Omental fat pad (tissue), 4 donors: ENCODE measurements around the gene COL1A1. TPM values are rescaled to one million over a fixed set of nuclear protein-coding genes. Genes with fewer than 3 reads are reported as not detected.

Source experiments
- ATAC-seq: fragments of 150-250 bp; one replicate; pipeline ENCODE4 v1.9.1; 2016; ENCODE audit warnings: mild to moderate bottlenecking, moderate library complexity; ENCODE audit not compliant: low FRiP score
- DNase-seq: peaks from one replicate; pipeline ENCODE4 v3.0.0-alpha.2; 2019; ENCODE audit warnings: low spot score
- CTCF ChIP-seq, 3 donors: fragments of 450-650 bp; IDR thresholded peaks; one replicate each; pipeline ENCODE4 v1.5.1; 2016 to 2017; ENCODE audit warnings: antibody characterized with exemption in 3 of 3, mild to moderate bottlenecking in 3 of 3, moderate library complexity in 2 of 3
- total RNA-seq, 4 donors: library from RNA; depleted of rRNA; stranded (reverse); fragments of >200 nt; gene quantifications; one replicate each; pipeline ENCODE4 v1.1.0, GENCODE V29; 2016

COL1A1 gene
- total RNA-seq, 4 donors from 2014 or later = 21.2 to 57.9 (median 43.6) TPM

GRCh38 chr17:50205111-50205962 lies 3.9 kb upstream of the COL1A1 start:
- ATAC-seq (no peak), DNase-seq (no peak)
- no peak for TF ChIP-seq CTCF (IDR thresholded peaks at IDR 0.05)

- no peak for ATAC-seq
- no peak for DNase-seq
- no peak for TF ChIP-seq CTCF (IDR thresholded peaks at IDR 0.05)
These were observed 3.0 kb upstream of the COL1A1 start for GRCh38 chr17:50204431-50204830.

- no peak for TF ChIP-seq CTCF (IDR thresholded peaks at IDR 0.05)
- no peak for DNase-seq
- no peak for ATAC-seq
These were observed 2.3 kb upstream of the COL1A1 start for GRCh38 chr17:50203604-50204345.

- TF ChIP-seq CTCF (IDR thresholded peaks at IDR 0.05) = no peak
- ATAC-seq (no peak), DNase-seq (no peak)
These were observed 1.7 kb upstream of the COL1A1 start for GRCh38 chr17:50203086-50203485.

GRCh38 chr17:50200457-50201275 lies 765 bp downstream of the COL1A1 start:
- peak; percentile 77 for DNase-seq
- TF ChIP-seq CTCF (IDR thresholded peaks at IDR 0.05) = peak; percentile 67 to 100 (median 98)
- peak; percentile 78 for ATAC-seq

GRCh38 chr17:50199803-50200456 lies 1.5 kb downstream of the COL1A1 start:
- no peak for TF ChIP-seq CTCF (IDR thresholded peaks at IDR 0.05)
- ATAC-seq (peak; percentile 81), DNase-seq (peak; percentile 71)
